Aorta (tissue), 5 donors: ENCODE results near the gene USH2A. TPM values are rescaled to one million over a fixed set of nuclear protein-coding genes. Genes with fewer than 3 reads are reported as not detected.

Experiments used
- ATAC-seq: fragments of 200-7000 bp; cut with Tn5 transposase; one replicate; pipeline ENCODE4 v1.9.1; 2022; ENCODE audit warnings: moderate library complexity; ENCODE audit not compliant: low FRiP score
- DNase-seq, 2 donors: peaks; one replicate each; pipeline ENCODE4 v3.0.0-alpha.2; 2020
- H3K27ac ChIP-seq, 2 donors: one replicate each; pipeline ENCODE4 v1.5.1; 2013; ENCODE audit warnings: low read length in 2 of 2, mild to moderate bottlenecking in 2 of 2, moderate library complexity in 2 of 2, control low read depth in 1 of 2, inconsistent platforms in 1 of 2, low read depth in 1 of 2
- H3K27me3 ChIP-seq, 2 donors: one replicate each; pipeline ENCODE4 v1.6.1; 2013; ENCODE audit warnings: control low read depth in 1 of 2, low read length in 1 of 2, mild to moderate bottlenecking in 1 of 2, moderate library complexity in 1 of 2; ENCODE audit not compliant: insufficient read depth in 2 of 2, control insufficient read depth in 1 of 2
- H3K36me3 ChIP-seq, 2 donors: one replicate each; pipeline ENCODE4 v1.6.1; 2013; ENCODE audit warnings: control low read depth in 1 of 2, low read length in 1 of 2, mild to moderate bottlenecking in 1 of 2; ENCODE audit not compliant: insufficient read depth in 2 of 2, control insufficient read depth in 1 of 2
- H3K4me1 ChIP-seq, 2 donors: one replicate each; pipeline ENCODE4 v1.6.1; 2013; ENCODE audit warnings: low read length in 2 of 2, control low read depth in 1 of 2, mild to moderate bottlenecking in 1 of 2, moderate library complexity in 1 of 2; ENCODE audit not compliant: insufficient read depth in 2 of 2, control insufficient read depth in 1 of 2
- H3K4me3 ChIP-seq, 2 donors: one replicate each; pipeline ENCODE4 v1.5.1; 2013; ENCODE audit warnings: low read length in 2 of 2, control low read depth in 1 of 2, mild to moderate bottlenecking in 1 of 2
- H3K9me3 ChIP-seq: one replicate; pipeline ENCODE4 v1.6.1; 2013; ENCODE audit warnings: mild to moderate bottlenecking, low read length; ENCODE audit not compliant: control insufficient read depth
- WGBS, 2 donors: extraction: QIAGEN DNeasy Blood & Tissue Kit; methylation state at CpG; one replicate each; pipeline ENCODE4 v1.1.7; 2013; 5-methylcytosine and 5-hydroxymethylcytosine counted together
- intact Hi-C, 2 donors: fragments of 100-400 bp; cut with DNase I; formaldehyde crosslinking; loops; one replicate each; pipeline versions ENCODE4 v1.14.2 to v1.15.0; 2022
- polyA plus RNA-seq, 2 donors: library from polyadenylated mRNA; stranded (reverse); fragments of 200-250 nt; gene quantifications; one replicate each; pipeline ENCODE4 v1.2.3, GENCODE V29; 2013
- total RNA-seq, 2 donors: library from RNA; stranded (reverse); fragmentation: NEBNext Ultra II Directional; extraction: Animal tissue kit (Norgen Biotek cat#: 25700); gene quantifications; one replicate each; pipeline ENCODE4 v1.2.1, GENCODE V29; 2021
- donor health status: healthy with polysubstance abuse.
- donor health status: Bipolar disorder and iron deficiency.
- donor health status: DM: no; HTN: no; CAD: no.
- donor health status: DM: no; HTN: no; CAD: no.
- donor health status: DM: yes; HTN: yes; CAD: no.

USH2A gene
- total and polyA plus RNA-seq, 4 donors: 0.13 TPM; not detected in 3

DNA sequence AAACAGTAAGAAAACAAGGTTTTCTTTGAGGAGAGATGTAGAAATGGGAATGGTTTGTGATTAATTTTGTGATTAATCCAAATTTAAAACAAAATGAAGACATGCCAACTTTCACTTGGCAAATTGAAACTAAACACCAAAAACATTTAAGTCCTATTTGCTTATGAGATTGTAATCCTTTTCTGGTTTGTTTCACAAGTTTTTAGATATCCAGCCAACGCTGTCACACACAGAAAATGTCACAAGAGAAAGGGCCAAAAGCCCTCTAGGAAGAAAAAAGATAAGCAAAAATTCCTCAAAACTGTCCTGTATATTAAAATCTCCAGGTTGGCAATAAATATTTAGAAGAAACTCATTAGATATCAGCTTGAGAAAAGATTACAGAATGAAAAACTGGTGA, 2.5 kb downstream of the USH2A start:
- 4 to 7% methylated on average over 1 of the region's 1 CpG for WGBS, 2 donors
- Histone ChIP-seq H3K27me3 (peaks cover 0 to 1% of the 10 kb centered on the region in 2 donors), H3K4me3 (no peak overlapping the region), H3K9me3 (no peaks in the 10 kb centered on the region), H3K36me3 (no peaks in the 10 kb centered on the region), H3K4me1 (no peaks in the 10 kb centered on the region), H3K27ac (no peak overlapping the region)
- intact Hi-C loops: no loop called here
- DNase-seq (no peak), ATAC-seq (no peak)

DNA sequence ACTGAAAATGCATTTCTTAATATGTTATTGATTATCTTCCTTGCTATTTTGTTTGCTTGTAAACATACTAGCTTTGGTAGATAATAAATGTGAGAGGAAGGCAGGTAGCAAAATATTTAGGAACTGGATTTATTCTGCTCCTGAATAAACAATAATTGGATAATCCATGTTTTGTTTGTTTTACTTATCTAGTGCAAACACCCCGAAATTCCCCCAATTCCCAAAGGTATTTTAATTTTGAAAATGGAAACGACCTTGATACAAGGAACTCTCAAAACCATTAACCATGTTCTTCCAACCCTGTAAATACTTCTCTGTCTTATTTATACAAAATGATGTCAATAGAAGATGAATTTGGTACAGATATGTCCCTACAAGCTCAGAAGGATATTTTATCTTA, 3.0 kb downstream of the USH2A start:
- Histone ChIP-seq H3K27me3 (no peaks in the 10 kb centered on the region), H3K27ac (no peak overlapping the region), H3K36me3 (no peaks in the 10 kb centered on the region), H3K4me1 (no peaks in the 10 kb centered on the region), H3K9me3 (no peaks in the 10 kb centered on the region), H3K4me3 (no peak overlapping the region)
- 7% methylated on average over 2 of the region's 2 CpGs for WGBS, 2 donors
- no peak for ATAC-seq
- no peak for DNase-seq
- intact Hi-C loops: no loop called here

DNA sequence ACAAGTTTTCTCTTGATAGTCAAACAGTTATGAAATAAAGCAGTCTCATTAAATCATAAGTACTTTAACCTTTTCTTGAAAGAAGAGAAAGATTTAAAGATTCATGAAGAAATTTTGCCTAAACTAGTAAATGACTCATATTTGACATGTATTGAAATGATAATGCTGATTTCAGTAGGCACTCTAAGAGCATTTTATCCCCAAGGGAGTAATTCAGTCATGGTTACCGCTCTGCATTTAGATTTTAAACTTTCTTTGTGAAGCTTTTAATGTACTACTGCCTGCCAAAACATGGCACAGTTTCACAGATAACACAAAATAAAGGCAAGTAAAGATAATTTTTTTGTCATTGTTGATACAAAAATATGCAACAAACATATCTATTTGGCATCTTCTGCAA, 6.8 kb downstream of the USH2A start:
- Histone ChIP-seq H3K27ac (no peak overlapping the region), H3K4me1 (no peaks in the 10 kb centered on the region), H3K4me3 (no peak overlapping the region), H3K9me3 (peaks cover under 1% of the 10 kb centered on the region), H3K36me3 (no peaks in the 10 kb centered on the region), H3K27me3 (no peaks in the 10 kb centered on the region)
- WGBS, 2 donors: 17 to 35% methylated on average over 1 of the region's 1 CpG
- intact Hi-C loops: no loop called here
- DNase-seq: no peak
- no peak for ATAC-seq

DNA sequence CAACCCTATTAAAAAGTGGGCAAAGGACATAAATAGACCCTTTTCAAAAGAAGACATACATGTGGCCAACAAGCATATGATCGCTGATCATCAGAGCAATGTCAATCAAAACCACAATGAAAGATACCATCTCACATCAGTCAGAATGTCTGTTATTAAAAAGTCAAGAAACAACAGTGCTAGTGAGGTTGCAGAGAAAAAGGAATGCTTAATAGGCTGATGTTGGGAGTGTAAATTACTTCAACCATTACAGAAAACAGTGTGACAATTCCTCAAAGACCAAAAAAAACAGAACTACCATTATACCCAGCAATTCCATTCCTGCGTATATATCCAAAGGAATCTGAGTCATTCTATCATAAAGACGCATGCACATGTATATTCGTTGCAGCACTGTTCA, 13.2 kb downstream of the USH2A start:
- WGBS, 2 donors: 86 to 95% methylated on average over 4 of the region's 4 CpGs
- DNase-seq: no peak
- Histone ChIP-seq H3K4me1 (no peaks in the 10 kb centered on the region), H3K4me3 (no peak overlapping the region), H3K36me3 (no peaks in the 10 kb centered on the region), H3K27me3 (no peaks in the 10 kb centered on the region), H3K9me3 (peaks cover 2% of the 10 kb centered on the region), H3K27ac (no peak overlapping the region)
- ATAC-seq: no peak
- intact Hi-C loops: no loop called here

DNA sequence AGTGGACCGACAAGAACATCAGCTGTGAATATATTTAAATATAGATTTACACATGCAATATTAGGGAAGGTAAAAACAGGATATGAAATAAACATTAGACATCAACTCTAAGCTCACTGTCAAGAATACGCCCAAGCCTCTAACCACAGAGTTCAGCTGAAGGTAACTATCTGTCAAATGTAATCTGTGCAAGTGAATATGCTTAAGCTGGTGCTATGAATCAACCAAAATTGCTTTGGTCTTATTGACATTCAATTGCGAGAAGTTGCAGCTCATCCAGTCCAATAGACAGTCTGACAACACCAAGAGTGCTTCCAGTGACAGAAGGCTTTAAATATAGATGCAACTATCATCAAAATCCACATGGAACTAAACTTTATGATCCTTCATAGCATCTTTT, 32.3 kb downstream of the USH2A start:
- no peak overlapping the region for H3K4me3 ChIP-seq
- 81 to 86% methylated on average over 3 of the region's 3 CpGs for WGBS, 2 donors
- DNase-seq (no peak), ATAC-seq (no peak)
- H3K4me1 ChIP-seq: no peaks in the 10 kb centered on the region
- intact Hi-C loops: no loop called here
- H3K27ac ChIP-seq: no peak overlapping the region
- H3K9me3 ChIP-seq: no peaks in the 10 kb centered on the region
- H3K36me3 ChIP-seq: no peaks in the 10 kb centered on the region
- no peaks in the 10 kb centered on the region for H3K27me3 ChIP-seq

DNA sequence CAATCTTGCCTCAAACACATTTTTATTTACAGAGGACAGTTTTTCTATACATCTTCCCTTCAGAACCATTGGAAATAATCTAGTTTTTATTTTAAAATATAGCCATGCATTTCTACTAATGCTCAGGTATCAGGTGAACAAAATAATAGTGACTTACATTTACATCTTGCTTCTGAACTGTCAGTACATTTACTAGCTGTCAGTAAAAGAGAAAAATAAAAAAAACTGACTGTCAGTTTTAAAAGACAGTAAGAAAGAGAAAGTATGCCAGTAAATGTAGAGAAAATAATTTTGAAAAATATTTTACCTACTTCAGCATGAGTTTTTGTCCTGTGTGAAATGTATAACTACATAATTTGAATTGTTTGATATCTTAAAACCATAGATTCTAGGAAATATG, 33.5 kb downstream of the USH2A start:
- no peaks in the 10 kb centered on the region for H3K9me3 ChIP-seq
- ATAC-seq: no peak
- no peaks in the 10 kb centered on the region for H3K27me3 ChIP-seq
- H3K4me1 ChIP-seq: no peaks in the 10 kb centered on the region
- H3K4me3 ChIP-seq: no peak overlapping the region
- no peak for DNase-seq
- intact Hi-C loops: no loop called here
- no peaks in the 10 kb centered on the region for H3K36me3 ChIP-seq
- H3K27ac ChIP-seq: no peak overlapping the region

DNA sequence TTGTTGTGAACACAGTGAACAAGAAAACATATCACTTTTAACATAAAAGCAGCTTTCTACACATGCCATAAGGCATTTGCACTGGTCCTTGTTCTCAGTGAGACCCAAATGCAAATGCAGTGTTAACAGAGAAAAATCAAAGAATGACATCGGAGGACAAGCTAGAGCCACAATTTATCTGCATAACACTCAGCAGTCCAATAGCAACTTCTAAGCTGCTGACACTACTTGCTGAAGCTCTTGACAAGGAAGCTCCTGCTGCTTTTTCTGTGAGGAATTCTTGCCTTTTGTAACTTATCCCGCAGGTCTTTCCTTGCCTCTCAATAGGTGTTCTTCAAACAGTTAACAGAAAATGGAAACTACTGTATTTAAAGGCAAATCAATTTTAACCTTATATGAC, 34.7 kb downstream of the USH2A start:
- H3K27me3 ChIP-seq: no peaks in the 10 kb centered on the region
- intact Hi-C loops: no loop called here
- no peak overlapping the region for H3K4me3 ChIP-seq
- H3K36me3 ChIP-seq: no peaks in the 10 kb centered on the region
- no peaks in the 10 kb centered on the region for H3K4me1 ChIP-seq
- H3K9me3 ChIP-seq: no peaks in the 10 kb centered on the region
- no peak for ATAC-seq
- no peak for DNase-seq
- WGBS, 2 donors: 24 to 27% methylated on average over 2 of the region's 2 CpGs
- no peak overlapping the region for H3K27ac ChIP-seq

DNA sequence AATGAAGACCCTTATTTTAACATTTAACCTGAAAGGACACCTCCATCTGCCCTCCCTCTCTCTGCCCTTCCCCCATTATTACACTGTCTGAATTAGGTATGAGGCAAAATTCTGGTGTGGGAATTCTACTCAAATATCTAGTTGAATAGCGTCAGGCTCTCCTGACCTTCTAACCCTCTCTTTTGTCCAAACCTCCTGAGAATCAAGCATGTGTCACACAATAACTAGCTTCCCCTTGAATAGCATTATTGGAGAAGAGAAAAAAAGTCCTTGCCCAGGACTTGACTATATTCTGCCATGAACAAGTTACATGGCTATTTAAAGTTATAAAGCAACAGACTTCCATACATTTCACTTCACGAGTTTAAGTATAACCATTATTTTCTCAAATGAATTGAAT, 35.5 kb downstream of the USH2A start:
- H3K36me3 ChIP-seq: no peaks in the 10 kb centered on the region
- intact Hi-C loops: no loop called here
- ATAC-seq: no peak
- no peaks in the 10 kb centered on the region for H3K9me3 ChIP-seq
- 55 to 58% methylated on average over 2 of the region's 2 CpGs for WGBS, 2 donors
- no peak for DNase-seq
- no peak overlapping the region for H3K27ac ChIP-seq
- H3K27me3 ChIP-seq: no peaks in the 10 kb centered on the region
- H3K4me1 ChIP-seq: no peaks in the 10 kb centered on the region
- no peak overlapping the region for H3K4me3 ChIP-seq

DNA sequence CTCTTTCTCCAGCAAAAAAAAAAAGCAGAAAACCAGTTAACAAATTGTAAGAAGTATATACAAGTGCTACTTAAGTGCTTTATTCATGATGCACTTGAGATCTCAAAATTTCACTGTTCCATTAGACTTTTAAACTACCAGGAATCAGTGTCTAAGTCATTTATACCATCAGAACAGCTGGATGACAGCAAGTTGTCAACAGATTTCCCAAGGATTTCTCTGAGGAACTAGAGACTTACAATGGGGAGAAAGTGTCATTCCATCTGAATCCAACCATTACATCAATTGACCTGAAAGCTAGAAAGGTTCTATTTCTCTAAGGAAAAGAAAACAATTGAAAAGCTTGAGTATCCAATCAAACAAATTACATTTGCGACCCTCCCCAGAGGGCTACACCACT, 43.8 kb downstream of the USH2A start:
- no peak for DNase-seq
- Histone ChIP-seq H3K9me3 (no peaks in the 10 kb centered on the region), H3K36me3 (no peaks in the 10 kb centered on the region), H3K4me1 (no peaks in the 10 kb centered on the region), H3K27me3 (no peaks in the 10 kb centered on the region), H3K4me3 (no peak overlapping the region), H3K27ac (no peak overlapping the region)
- 61 to 71% methylated on average over 1 of the region's 1 CpG for WGBS, 2 donors
- intact Hi-C loops: no loop called here
- no peak for ATAC-seq
